GM04504 (cell line): Measurements from ENCODE around the gene FKBP5.
"Not testable (repeated sequence)": the region's sequence is repeated elsewhere in the genome, so short reads cannot be mapped to it uniquely, and the experiment has no call there.

Source experiments
- DNase-seq: peaks from one replicate; pipeline ENCODE4 v3.0.0-alpha.2; 2012; ENCODE audit warnings: low read depth

FKBP5 gene

DNA sequence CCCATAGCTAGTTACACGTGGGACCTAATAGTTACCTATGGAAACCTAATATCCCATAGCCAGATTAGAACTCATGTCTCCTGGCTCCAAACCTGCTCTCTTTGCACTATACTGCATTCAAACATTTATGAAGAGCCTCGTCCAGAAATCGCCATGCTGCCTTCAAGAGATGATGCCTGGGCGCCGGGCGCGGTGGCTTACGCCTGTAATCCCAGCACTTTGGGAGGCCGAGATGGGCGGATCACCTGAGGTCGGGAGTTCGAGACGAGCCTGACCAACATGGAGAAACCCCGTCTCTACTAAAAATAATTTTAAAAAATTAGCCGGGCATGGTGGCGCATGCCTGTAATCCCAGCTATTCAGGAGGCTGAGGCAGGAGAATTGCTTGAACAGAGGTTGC, 1.3 kb upstream of the FKBP5 start:
- not testable (repeated sequence) for DNase-seq

DNA sequence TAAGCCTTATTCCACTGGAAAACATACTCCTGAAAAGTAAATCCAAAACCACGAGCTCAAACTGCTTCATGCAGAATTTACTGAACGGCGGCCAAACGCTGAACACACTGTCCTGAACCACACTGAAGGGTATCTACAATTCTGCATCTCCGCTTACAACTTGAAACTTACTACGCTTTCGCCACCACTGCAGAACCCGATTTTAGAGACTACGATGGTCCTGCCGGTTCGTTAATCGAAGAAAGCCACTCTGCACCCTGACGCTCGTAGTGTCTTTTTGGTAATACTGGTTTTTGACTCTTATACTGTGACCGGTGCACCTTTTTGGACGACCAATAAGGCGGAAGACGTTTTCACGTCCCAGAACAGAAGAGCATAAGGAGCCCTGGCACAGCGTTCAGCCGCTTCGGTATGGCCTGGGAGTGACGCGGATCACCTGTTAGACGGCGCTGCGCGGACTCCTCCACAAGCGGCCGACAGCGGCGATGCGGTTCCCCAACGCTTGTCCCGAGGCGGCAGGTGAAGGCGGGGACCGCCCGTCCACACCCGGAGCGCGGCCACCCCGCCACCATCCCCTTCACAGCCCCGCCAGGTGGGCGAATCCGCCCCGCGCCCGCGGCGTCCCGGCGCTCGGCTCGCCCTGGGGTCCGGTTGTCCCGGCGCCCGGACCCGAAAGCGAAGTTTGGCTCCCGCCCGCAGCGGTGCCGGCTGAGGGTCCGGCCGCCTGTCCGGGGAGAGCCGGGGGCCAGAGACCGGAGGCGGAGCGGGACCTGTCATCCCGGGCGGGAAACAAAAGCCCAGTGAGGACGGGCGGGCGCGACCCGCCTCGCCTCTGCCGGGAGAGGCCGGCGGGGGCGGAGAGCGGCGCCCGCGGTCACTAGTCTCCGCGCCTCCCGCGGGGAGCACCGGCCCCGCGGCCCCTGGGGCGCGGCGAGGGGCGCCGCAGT, 784 bp downstream of the FKBP5 start:
- DNase-seq, result no peak

- no peak for DNase-seq
These were observed 1.7 kb downstream of the FKBP5 start for GRCh38 chr6:35686873-35687555.

DNA sequence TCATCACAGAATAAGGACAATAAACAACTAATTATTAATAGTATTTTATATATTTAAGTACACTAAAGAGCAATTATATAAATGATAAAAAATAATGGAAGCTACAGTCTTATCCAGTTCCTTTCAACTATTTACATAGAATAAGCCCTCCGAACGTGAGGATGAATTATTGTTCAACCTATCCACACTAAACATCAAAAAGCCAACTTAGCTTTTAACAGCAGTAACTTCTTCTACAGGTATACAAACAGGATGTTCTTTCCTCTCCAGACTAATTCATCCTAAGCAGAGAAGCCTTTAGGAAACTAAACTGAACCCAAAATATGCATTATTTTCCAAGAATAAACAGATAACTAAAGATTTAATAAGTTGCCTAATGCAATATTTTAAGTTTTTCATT, 2.3 kb downstream of the FKBP5 start:
- no peak for DNase-seq

GRCh38 chr6:35683267-35683666, 5.4 kb downstream of the FKBP5 start:
- no peak for DNase-seq

- DNase-seq, result no peak
These were observed 7.4 kb downstream of the FKBP5 start for GRCh38 chr6:35681298-35681697.

GRCh38 chr6:35679399-35679798, 9.3 kb downstream of the FKBP5 start:
- DNase-seq, result no peak

DNA sequence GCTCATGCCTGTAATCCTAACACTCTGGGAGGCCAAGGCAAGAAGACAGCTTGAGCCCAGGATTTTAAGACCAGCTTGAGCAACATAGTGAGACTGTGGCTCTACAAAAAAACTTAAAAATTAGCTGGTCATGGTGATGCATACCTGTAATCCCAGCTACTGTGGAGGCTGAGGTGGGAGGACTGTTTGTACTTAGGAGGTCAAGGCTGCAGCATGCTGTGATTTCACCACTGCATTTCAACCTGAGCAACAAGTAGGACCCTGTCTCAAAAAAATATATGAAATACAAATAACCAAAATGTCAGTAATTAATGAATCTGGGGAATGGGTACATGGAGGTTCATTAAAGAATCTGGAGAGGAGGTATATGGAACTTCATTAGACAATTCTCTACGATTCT, 9.9 kb downstream of the FKBP5 start:
- DNase-seq, result no peak

GRCh38 chr6:35678021-35678654, 10.6 kb downstream of the FKBP5 start:
- DNase-seq, result no peak

DNA sequence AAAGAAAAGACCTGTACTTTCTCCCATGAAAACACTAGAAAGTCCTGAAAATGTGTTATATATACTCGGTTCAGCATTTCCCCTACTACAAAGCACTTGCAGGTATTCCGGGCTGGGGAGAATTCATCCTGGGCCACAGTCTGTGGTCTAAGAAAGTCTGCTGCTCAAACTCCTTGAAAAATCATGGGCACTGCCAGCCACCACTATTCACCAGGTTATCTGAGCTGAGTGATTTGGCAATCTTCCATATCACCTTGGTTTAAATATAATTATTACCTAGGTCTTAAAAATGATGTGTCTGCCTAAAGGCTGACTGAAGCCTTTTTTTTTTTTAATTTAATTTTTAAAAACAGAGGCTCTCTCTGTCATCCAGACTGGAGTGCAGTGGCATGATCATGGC, 11.3 kb downstream of the FKBP5 start:
- no peak for DNase-seq

- no peak for DNase-seq
These were observed 12.8 kb downstream of the FKBP5 start for GRCh38 chr6:35675871-35676459.

GRCh38 chr6:35674594-35674993, 14.1 kb downstream of the FKBP5 start:
- DNase-seq, result no peak

DNA sequence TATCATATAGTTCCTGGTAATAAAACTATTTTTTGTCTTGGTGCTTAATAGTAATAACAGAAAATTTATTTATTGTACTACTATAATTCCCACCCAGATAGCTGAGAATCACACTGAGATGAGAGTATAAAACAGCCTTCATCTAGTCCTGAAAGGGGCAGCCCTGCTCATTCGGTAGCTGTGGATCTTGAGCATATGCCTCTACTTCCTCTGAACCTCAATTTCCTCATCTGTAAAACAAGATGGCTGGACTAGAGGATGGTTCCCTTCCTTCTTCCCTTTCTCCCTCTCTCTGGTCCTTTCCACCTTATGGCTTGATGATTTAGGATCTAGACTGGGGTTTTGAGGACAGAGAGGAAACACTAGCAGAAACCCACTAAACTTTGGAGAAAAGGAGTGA, 15.0 kb downstream of the FKBP5 start:
- no peak for DNase-seq

- not testable (repeated sequence) for DNase-seq
These were observed 15.4 kb downstream of the FKBP5 start for GRCh38 chr6:35673284-35673666.

DNA sequence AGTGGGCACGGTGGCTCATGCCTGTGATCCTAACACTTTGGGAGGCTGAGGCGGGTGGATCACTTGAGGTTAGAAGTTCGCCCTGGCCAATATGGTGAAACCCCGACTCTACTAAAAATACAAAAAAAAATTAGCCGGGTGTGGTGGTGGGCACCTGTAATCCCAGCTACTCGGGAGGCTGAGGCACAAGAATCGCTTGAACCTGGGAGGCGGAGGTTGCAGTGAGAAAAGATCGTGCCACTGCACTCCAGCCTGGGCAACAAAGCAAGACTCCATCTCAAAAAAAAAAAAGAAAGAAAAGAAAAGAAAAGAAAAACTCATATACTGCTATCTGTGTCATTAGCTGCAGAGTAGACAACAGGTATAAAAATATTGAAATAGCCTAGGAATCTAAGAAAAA, 18.3 kb downstream of the FKBP5 start:
- not testable (repeated sequence) for DNase-seq

DNA sequence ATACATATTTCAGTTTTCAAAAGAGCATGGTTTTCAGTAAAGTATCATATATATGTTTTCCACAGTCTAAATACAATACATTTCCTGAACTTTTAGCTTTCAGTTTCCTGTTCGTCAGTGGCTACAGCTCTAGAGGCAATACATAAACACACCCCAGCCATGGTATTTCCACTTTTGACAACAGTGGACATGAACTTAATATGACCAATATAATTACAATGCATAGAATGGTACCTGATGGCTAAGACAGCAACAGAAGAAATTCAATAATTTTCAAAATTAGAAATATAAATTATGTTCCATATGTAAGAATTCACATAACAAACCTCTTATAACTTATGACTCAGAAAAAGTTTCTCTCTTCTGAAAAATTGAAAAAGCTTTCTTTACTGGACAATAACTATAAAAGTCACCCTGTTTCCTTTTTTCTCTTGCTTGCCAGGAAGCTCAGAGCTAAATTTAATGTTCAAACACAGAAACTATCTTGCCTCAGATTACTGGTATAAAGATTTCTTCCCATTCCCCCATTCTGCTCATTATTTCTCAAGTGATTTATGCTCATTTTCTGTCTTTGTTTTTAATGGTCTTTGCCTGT, 19.2 kb downstream of the FKBP5 start:
- no peak for DNase-seq

GRCh38 chr6:35668744-35669450, 19.8 kb downstream of the FKBP5 start:
- DNase-seq, result no peak

DNA sequence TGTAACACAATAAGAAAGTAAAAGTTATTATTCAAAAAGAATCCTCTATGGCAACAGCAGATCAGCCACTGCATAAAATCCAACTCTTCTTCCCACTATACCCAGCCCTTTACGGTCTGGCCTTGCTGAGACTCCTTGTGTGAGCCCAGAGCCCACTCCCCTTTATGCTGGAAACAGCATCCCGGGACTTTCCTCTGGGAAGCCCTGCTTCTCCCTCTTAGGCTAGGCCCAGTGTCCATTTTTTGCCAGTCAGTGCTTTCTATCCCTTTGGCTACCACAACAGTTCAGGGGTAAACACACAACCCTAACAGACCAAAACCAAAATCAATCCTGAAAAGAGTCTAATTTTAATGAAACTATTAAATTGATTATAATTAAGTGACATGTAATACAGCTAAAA, 20.6 kb downstream of the FKBP5 start:
- no peak for DNase-seq

- DNase-seq, result no peak
These were observed 23.1 kb downstream of the FKBP5 start for GRCh38 chr6:35665573-35665972.

- DNase-seq, result no peak
These were observed 23.8 kb downstream of the FKBP5 start for GRCh38 chr6:35664945-35665344.

GRCh38 chr6:35663447-35664235, 25.1 kb downstream of the FKBP5 start:
- DNase-seq, result no peak
